T-cell (primary cell): ENCODE data around the gene PCDHA2. TPM values are rescaled to one million over a fixed set of nuclear protein-coding genes. Genes with fewer than 3 reads are reported as not detected.
"Not testable (repeated sequence)": the region's sequence is repeated elsewhere in the genome, so short reads cannot be mapped to it uniquely, and the experiment has no call there.

Experiments used
- ATAC-seq, 4 experiments: fragments of 200-7000 bp in 3 of 4; fragments of 150-1000 bp in 1 of 4; cut with Tn5 transposase; replicated peaks in 1 of 4; 1 replicate in 3 of 4; 2 replicates in 1 of 4; pipeline ENCODE4 v1.10.0; 2021; ENCODE audit warnings: moderate library complexity in 3 of 4, mild to moderate bottlenecking in 2 of 4, moderate number of reproducible peaks in 1 of 4
- CTCF ChIA-PET, 2 donors: fragments of 300-600 bp; sonication (Branson Sonifier 250); formaldehyde crosslinking; loops; one replicate each; lab custom pipeline; 2022; ENCODE audit warnings: antibody characterized with exemption in 2 of 2; lab: Charles Lee
- POLR2A ChIA-PET, 2 donors: fragments of 300-600 bp; sonication (Branson Sonifier 250); formaldehyde crosslinking; loops; one replicate each; lab custom pipeline; 2022; ENCODE audit warnings: antibody characterized with exemption in 2 of 2; lab: Charles Lee
- DNase-seq, 35 experiments: peaks; one replicate each; pipeline versions ENCODE4 v3.0.0 to v3.0.0-alpha.2; 2013 to 2023
- H3K27ac ChIP-seq: one replicate; pipeline ENCODE4 v1.5.1; 2013; ENCODE audit warnings: low read length
- H3K27me3 ChIP-seq, 2 experiments: replicated peaks in 1 of 2; 1 replicate in 1 of 2; 2 replicates in 1 of 2; pipeline versions ENCODE4 v1.6.1 to v1.7.0; 2013; ENCODE audit warnings: low read length in 1 of 2, mixed read lengths in 1 of 2; ENCODE audit not compliant: control insufficient read depth in 2 of 2, insufficient read depth in 2 of 2; ENCODE audit errors: extremely low read depth in 1 of 2
- H3K36me3 ChIP-seq, 2 donors: 1 replicate in 1 of 2; 2 replicates in 1 of 2; pipeline versions ENCODE4 v1.6.1 to v1.7.0; 2013; ENCODE audit warnings: low read length in 1 of 2; ENCODE audit not compliant: control insufficient read depth in 2 of 2, insufficient read depth in 1 of 2; ENCODE audit errors: extremely low read depth in 1 of 2
- H3K4me1 ChIP-seq, 2 experiments: 1 replicate in 1 of 2; 2 replicates in 1 of 2; pipeline versions ENCODE4 v1.6.1 to v1.7.0; 2013; ENCODE audit warnings: low read length in 2 of 2, mixed read lengths in 1 of 2; ENCODE audit not compliant: insufficient read depth in 2 of 2, control insufficient read depth in 1 of 2; ENCODE audit errors: extremely low read depth in 1 of 2
- H3K4me3 ChIP-seq, 2 donors: 1 replicate in 1 of 2; 2 replicates in 1 of 2; pipeline versions ENCODE4 v1.5.1 to v1.7.0; 2013; ENCODE audit warnings: mild to moderate bottlenecking in 2 of 2, low read length in 1 of 2, moderate library complexity in 1 of 2; ENCODE audit not compliant: control insufficient read depth in 1 of 2; ENCODE audit errors: extremely low read depth in 1 of 2
- H3K9me3 ChIP-seq: 2 replicates; pipeline ENCODE4 v1.7.0; 2013
- H3K27ac Mint-ChIP-seq, 2 donors: one replicate each; pipeline ENCODE4 v1.8.0; 2020 to 2021; ENCODE audit warnings: mild to moderate bottlenecking in 2 of 2, mixed read lengths in 2 of 2
- H3K27me3 Mint-ChIP-seq, 2 donors: one replicate each; pipeline ENCODE4 v1.8.0; 2021 to 2022; ENCODE audit warnings: mixed read lengths in 2 of 2
- H3K36me3 Mint-ChIP-seq: one replicate; pipeline ENCODE4 v1.8.0; 2021; ENCODE audit warnings: mixed read lengths
- H3K4me1 Mint-ChIP-seq, 3 donors: one replicate each; pipeline ENCODE4 v1.8.0; 2020 to 2022; ENCODE audit warnings: mixed read lengths in 3 of 3, mild to moderate bottlenecking in 1 of 3
- H3K4me3 Mint-ChIP-seq, 3 donors: one replicate each; pipeline ENCODE4 v1.8.0; 2020 to 2022; ENCODE audit warnings: mild to moderate bottlenecking in 3 of 3, mixed read lengths in 3 of 3, moderate library complexity in 3 of 3
- H3K9me3 Mint-ChIP-seq, 3 donors: one replicate each; pipeline ENCODE4 v1.8.0; 2020 to 2022; ENCODE audit warnings: mixed read lengths in 3 of 3
- WGBS: methylation state at CpG from one replicate; pipeline ENCODE4 v1.1.5; 2013; ENCODE audit warnings: missing lambda C conversion rate; ENCODE audit not compliant: insufficient coverage; 5-methylcytosine and 5-hydroxymethylcytosine counted together
- total RNA-seq, 35 experiments: library from RNA in 6 of 35; stranded (reverse) in 6 of 35; fragments of 120-200 nt in 1 of 35; gene quantifications; one replicate each; pipeline versions ENCODE4 v1.2.1 to v1.2.4 and lab custom pipeline; 2013 to 2026

Gene PCDHA2
- total RNA-seq, 5 donors from 2014 or later (not counting 1 experiment from before 2014, with no cell fraction given) = not detected

- Histone ChIP-seq H3K4me3 (no peak overlapping the region), H3K27me3 (peaks cover 0 to 27% of the 10 kb centered on the region in 2 experiments), H3K9me3 (no peaks in the 10 kb centered on the region), H3K27ac (no peak overlapping the region), H3K4me1 (no peaks in the 10 kb centered on the region), H3K36me3 (no peaks in the 10 kb centered on the region)
- H3K4me1 Mint-ChIP-seq = no peaks in the 10 kb centered on the region
- peaks cover 8 to 27% (median 17%) of the 10 kb centered on the region in 3 donors for H3K9me3 Mint-ChIP-seq
- peaks cover 11% of the 10 kb centered on the region for H3K36me3 Mint-ChIP-seq
- DNase-seq (no peak), ATAC-seq (no peak)
- POLR2A ChIA-PET = no interaction called here
- CTCF ChIA-PET = no interaction called here
- peaks cover 31 to 44% of the 10 kb centered on the region in 2 donors for H3K27me3 Mint-ChIP-seq
- no peak overlapping the region for H3K27ac Mint-ChIP-seq
- H3K4me3 Mint-ChIP-seq = no peak overlapping the region
- WGBS = 38% methylated on average over 7 of the region's 18 CpGs
These were observed 33.7 kb downstream of the PCDHA2 start for GRCh38 chr5:140828362-140828737.

- H3K27me3 Mint-ChIP-seq = peaks cover 40 to 52% of the 10 kb centered on the region in 2 donors
- WGBS = 61% methylated on average over 95 of the region's 106 CpGs
These were observed 35.2 kb downstream of the PCDHA2 start for GRCh38 chr5:140829511-140830501.

GRCh38 chr5:140833993-140834392 lies 39.3 kb downstream of the PCDHA2 start, which contains the start of gene PCDHA7:
PCDHA7 (plus strand) TSS chr5:140834269; CDS start chr5:140834384, 115 bp downstream.
- Mint-ChIP-seq H3K4me1 (peaks cover 0 to 3% (median 0%) of the 10 kb centered on the region in 3 donors), H3K9me3 (peaks cover 8 to 19% (median 15%) of the 10 kb centered on the region in 3 donors), H3K27me3 (peaks cover 28 to 34% of the 10 kb centered on the region in 2 donors), H3K36me3 (peaks cover 4% of the 10 kb centered on the region), H3K4me3 (no peak within 1 kb of the TSS), H3K27ac (peak within 1 kb of the TSS in 1 of 2 donors; percentile 23)
- Histone ChIP-seq H3K4me1 (no peaks in the 10 kb centered on the region), H3K9me3 (no peaks in the 10 kb centered on the region), H3K36me3 (no peaks in the 10 kb centered on the region), H3K27me3 (peaks cover 0 to 21% of the 10 kb centered on the region in 2 experiments), H3K27ac (no peak within 1 kb of the TSS), H3K4me3 (no peak within 1 kb of the TSS)
- no peak for ATAC-seq
- no peak for DNase-seq
- CTCF ChIA-PET = no interaction called here
- no CpG with 5 or more reads among the region's 8 CpGs for WGBS
- POLR2A ChIA-PET = no interaction called here

More at GRCh38 chr5:140829511-140830501, 35.2 kb downstream of the PCDHA2 start:
- ATAC-seq, POLR2A ChIA-PET, H3K4me1 Mint-ChIP-seq, H3K27ac ChIP-seq, H3K9me3 ChIP-seq, DNase-seq, H3K36me3 ChIP-seq, CTCF ChIA-PET, H3K27ac Mint-ChIP-seq, H3K4me3 Mint-ChIP-seq, H3K4me3 ChIP-seq, H3K4me1 ChIP-seq: not testable (repeated sequence)
- H3K27me3 ChIP-seq = peaks cover 0 to 23% of the 10 kb centered on the region in 2 experiments
- Mint-ChIP-seq H3K36me3 (peaks cover 11% of the 10 kb centered on the region), H3K9me3 (peaks cover 8 to 31% (median 23%) of the 10 kb centered on the region in 3 donors)

GRCh38 chr5:140834439-140835008 lies 39.9 kb downstream of the PCDHA2 start:
- H3K27me3 Mint-ChIP-seq = peaks cover 30 to 37% of the 10 kb centered on the region in 2 donors
- CTCF ChIA-PET, DNase-seq: not testable (repeated sequence)

GRCh38 chr5:140835622-140836510 lies 41.2 kb downstream of the PCDHA2 start:
- 63% methylated on average over 103 of the region's 103 CpGs for WGBS
- Mint-ChIP-seq H3K4me3 (no peak overlapping the region), H3K27me3 (peaks cover 38 to 41% of the 10 kb centered on the region in 2 donors), H3K36me3 (peaks cover 4% of the 10 kb centered on the region), H3K9me3 (peaks cover 15 to 28% (median 17%) of the 10 kb centered on the region in 3 donors), H3K27ac (no peak overlapping the region), H3K4me1 (peaks cover 0 to 5% (median 0%) of the 10 kb centered on the region in 3 donors)
- CTCF ChIA-PET = no interaction called here
- DNase-seq (no peak), ATAC-seq (no peak)
- POLR2A ChIA-PET = no interaction called here
- no peak overlapping the region for H3K4me3 ChIP-seq
- no peaks in the 10 kb centered on the region for H3K36me3 ChIP-seq
- H3K9me3 ChIP-seq = no peaks in the 10 kb centered on the region
- H3K4me1 ChIP-seq = no peaks in the 10 kb centered on the region
- H3K27me3 ChIP-seq = peaks cover 0 to 15% of the 10 kb centered on the region in 2 experiments
- no peak overlapping the region for H3K27ac ChIP-seq

More at GRCh38 chr5:140834439-140835008, 39.9 kb downstream of the PCDHA2 start:
- H3K36me3 ChIP-seq, ATAC-seq, H3K9me3 ChIP-seq, H3K27ac ChIP-seq, H3K4me1 Mint-ChIP-seq, H3K4me3 Mint-ChIP-seq, H3K27ac Mint-ChIP-seq, H3K4me3 ChIP-seq, H3K4me1 ChIP-seq, H3K36me3 Mint-ChIP-seq, POLR2A ChIA-PET: not testable (repeated sequence)
- H3K9me3 Mint-ChIP-seq = peaks cover 8 to 19% (median 15%) of the 10 kb centered on the region in 3 donors
- WGBS = 47% methylated on average over 19 of the region's 38 CpGs
- peaks cover 0 to 21% of the 10 kb centered on the region in 2 experiments for H3K27me3 ChIP-seq
